GM06990 (cell line): ENCODE measurements around the gene POU6F2.

ENCODE experiments used
- DNase-seq: peaks from one replicate; pipeline ENCODE4 v3.0.0-alpha.2; 2011; ENCODE audit not compliant: insufficient read length; ENCODE audit errors: extremely low read depth
- H3K27me3 ChIP-seq: replicated peaks from 2 replicates; pipeline ENCODE4 v1.6.0; 2011; ENCODE audit warnings: low read length; ENCODE audit not compliant: control insufficient read depth, insufficient read depth
- H3K36me3 ChIP-seq: 2 replicates; pipeline ENCODE4 v1.5.1; 2011; ENCODE audit warnings: low read length; ENCODE audit not compliant: control insufficient read depth, insufficient read depth
- H3K4me3 ChIP-seq: replicated peaks from 2 replicates; pipeline ENCODE4 v1.5.1; 2011; ENCODE audit warnings: low read depth, mild to moderate bottlenecking, control low read depth, low read length
- TF ChIP-seq, protein P1 (sequence below): IDR thresholded peaks from 2 replicates; pipeline ENCODE4 v1.5.1; 2011; ENCODE audit warnings: low read length, control low read depth, mild to moderate bottlenecking, inconsistent platforms; ENCODE audit not compliant: insufficient read depth, poor library complexity, severe bottlenecking

Gene POU6F2

DNA sequence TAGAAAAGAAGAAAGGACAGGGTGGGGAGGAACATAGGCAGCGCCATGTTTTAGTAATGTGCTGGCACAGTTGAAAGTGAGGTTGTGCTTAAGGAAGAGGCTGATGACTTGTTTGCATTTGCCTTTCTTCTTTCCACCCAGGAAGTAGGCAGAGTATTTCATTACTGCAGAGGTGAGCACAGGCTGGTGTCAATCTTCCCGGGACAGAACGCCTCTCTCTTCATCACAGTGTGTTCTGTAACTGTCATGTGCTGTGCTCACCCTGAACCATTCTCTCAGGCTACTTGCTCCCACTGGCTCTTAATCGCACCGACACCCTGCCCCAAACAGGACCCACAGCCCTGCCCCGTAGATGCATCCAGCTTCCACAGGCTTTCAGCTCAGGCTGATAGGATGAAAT, 452.7 kb downstream of the POU6F2 start:
- H3K27me3 ChIP-seq: no peaks in the 10 kb centered on the region
- TF ChIP-seq, protein P1, sequence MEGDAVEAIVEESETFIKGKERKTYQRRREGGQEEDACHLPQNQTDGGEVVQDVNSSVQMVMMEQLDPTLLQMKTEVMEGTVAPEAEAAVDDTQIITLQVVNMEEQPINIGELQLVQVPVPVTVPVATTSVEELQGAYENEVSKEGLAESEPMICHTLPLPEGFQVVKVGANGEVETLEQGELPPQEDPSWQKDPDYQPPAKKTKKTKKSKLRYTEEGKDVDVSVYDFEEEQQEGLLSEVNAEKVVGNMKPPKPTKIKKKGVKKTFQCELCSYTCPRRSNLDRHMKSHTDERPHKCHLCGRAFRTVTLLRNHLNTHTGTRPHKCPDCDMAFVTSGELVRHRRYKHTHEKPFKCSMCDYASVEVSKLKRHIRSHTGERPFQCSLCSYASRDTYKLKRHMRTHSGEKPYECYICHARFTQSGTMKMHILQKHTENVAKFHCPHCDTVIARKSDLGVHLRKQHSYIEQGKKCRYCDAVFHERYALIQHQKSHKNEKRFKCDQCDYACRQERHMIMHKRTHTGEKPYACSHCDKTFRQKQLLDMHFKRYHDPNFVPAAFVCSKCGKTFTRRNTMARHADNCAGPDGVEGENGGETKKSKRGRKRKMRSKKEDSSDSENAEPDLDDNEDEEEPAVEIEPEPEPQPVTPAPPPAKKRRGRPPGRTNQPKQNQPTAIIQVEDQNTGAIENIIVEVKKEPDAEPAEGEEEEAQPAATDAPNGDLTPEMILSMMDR: no peak
- DNase-seq: no peak
- H3K4me3 ChIP-seq: no peak overlapping the region
- H3K36me3 ChIP-seq: no peaks in the 10 kb centered on the region

GRCh38 chr7:39430909-39431641, 453.4 kb downstream of the POU6F2 start:
- Histone ChIP-seq H3K36me3 (no peaks in the 10 kb centered on the region), H3K4me3 (no peak overlapping the region), H3K27me3 (no peaks in the 10 kb centered on the region)
- no peak for DNase-seq
- TF ChIP-seq, protein P1: no peak

DNA sequence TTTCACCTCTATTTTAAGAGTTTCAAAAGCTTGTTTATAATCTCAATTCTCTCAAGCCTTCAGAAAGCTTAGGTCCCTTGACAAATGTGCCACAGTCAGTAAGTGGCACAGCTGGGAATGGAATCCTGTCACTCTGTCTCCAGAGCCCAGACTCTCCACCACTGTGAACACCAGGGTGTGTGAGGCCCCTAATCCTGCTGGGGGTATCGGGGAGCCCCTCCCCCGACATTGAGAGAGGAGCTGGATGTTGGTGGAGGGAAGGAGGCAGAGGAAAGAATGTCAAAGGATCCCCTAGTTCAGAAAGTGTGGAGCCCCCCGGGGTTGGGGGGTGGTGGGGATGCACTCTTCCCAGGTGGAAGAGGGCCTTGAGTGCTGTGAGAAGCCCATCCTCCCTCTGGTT, 454.7 kb downstream of the POU6F2 start:
- no peak for DNase-seq
- H3K4me3 ChIP-seq: no peak overlapping the region
- TF ChIP-seq, protein P1: no peak
- H3K36me3 ChIP-seq: no peaks in the 10 kb centered on the region
- H3K27me3 ChIP-seq: no peaks in the 10 kb centered on the region

- no peak for DNase-seq
- H3K27me3 ChIP-seq: no peaks in the 10 kb centered on the region
- TF ChIP-seq, protein P1: no peak
- H3K4me3 ChIP-seq: no peak overlapping the region
- no peaks in the 10 kb centered on the region for H3K36me3 ChIP-seq
These were observed 455.2 kb downstream of the POU6F2 start for GRCh38 chr7:39432807-39433416.

GRCh38 chr7:39433550-39433949, 455.8 kb downstream of the POU6F2 start:
- no peaks in the 10 kb centered on the region for H3K36me3 ChIP-seq
- no peaks in the 10 kb centered on the region for H3K27me3 ChIP-seq
- TF ChIP-seq, protein P1: no peak
- no peak for DNase-seq
- H3K4me3 ChIP-seq: no peak overlapping the region
